HG03571 (cell line): ENCODE measurements around the gene HLA-DQB1.
"Not testable (repeated sequence)": the region's sequence is repeated elsewhere in the genome, so short reads cannot be mapped to it uniquely, and the experiment has no call there.

Experiments
- ATAC-seq: cut with Tn5 transposase; IDR thresholded peaks from one replicate; pipeline ENCODE4 v1.9.1; 2021; ENCODE audit not compliant: unreplicated experiment

The HLA-DQB1 gene

DNA sequence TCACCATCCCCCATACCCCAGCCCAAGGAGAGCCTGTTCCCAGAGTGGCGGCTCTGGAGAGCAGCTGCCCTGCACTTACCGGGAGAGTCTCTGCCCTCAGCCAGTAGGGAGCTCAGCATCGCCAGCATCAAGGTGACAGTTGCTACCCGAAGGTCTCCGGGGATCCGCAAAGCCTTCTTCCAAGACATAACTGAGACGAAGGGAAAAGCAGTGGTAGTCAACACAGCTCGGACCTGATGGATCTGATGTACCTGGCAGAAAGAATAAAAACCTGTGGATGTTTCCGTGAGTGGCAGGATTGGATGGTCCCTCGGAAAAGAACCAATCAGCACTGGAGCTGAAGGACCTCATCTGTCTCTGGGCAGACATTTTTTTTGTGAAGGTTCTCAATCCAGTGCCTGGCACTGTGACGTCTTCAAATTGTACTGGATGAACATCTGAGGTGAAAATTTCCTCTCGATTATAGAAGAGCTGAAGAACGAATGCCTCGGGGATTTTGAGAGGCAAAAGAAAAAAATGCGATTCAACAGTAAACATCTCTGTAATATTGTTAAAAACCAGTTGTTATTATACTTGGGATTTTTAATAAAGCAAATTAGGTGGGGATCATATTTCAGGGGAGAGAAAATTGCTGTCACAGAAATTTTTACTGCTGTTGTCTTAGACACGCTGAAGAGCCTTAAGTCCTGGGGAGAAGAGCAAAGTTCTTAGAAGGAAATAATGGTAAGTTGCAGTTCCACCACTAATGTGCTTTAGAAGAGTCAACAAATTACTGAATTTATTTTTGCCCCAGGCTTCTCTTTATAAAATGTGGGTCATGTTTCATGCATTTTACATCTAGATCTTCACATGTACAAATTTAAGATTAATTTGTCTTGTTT is at the start of gene HLA-DQB1:
TSS of gene HLA-DQB1 (minus strand) at position 238 of the 881 bp plus-strand sequence. CDS start at position 188, 50 bp downstream.
- ATAC-seq: no peak

DNA sequence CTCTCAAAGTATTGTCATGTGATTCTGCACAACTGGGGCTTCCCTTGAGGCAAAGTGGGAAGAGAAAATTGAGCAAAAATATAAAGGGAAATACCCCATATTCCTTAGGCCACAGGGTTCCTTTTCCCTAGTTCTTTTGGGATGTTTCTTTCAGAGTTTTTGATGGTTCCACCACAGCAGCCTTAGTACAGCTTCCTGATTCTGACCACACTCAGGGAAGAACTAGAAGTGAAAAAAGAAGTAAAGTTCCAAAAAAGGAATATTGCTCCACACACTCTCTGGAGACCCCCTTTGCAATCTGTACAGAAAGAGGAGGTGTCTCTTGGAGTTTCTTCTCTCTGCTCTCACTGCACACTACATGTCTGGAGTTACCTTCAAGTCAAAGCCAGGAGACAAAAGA is 46.8 kb upstream of the HLA-DQB1 start:
- ATAC-seq: no peak

GRCh38 chr6:32709625-32710024 is 43.2 kb upstream of the HLA-DQB1 start:
- no peak for ATAC-seq

DNA sequence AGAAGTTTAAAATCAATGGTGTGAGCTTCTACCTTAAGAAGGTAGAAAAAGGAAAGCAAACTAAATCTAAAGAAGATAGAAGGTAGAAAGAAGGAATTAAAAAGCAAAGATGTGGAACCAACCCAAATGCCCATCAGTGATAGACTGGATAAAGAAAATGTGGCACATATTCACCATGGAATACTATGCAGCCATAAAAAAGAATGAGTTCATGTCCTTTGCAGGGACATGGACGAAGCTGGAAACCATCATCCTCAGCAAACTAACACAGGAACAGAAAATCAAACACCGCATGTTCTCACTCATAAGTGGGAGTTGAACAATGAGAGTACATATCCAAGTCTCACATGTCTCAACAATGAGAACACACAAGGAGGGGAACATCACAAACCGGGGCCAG is 38.7 kb upstream of the HLA-DQB1 start:
- not testable (repeated sequence) for ATAC-seq

- no peak for ATAC-seq
These were observed 36.9 kb upstream of the HLA-DQB1 start for GRCh38 chr6:32703347-32703746.

DNA sequence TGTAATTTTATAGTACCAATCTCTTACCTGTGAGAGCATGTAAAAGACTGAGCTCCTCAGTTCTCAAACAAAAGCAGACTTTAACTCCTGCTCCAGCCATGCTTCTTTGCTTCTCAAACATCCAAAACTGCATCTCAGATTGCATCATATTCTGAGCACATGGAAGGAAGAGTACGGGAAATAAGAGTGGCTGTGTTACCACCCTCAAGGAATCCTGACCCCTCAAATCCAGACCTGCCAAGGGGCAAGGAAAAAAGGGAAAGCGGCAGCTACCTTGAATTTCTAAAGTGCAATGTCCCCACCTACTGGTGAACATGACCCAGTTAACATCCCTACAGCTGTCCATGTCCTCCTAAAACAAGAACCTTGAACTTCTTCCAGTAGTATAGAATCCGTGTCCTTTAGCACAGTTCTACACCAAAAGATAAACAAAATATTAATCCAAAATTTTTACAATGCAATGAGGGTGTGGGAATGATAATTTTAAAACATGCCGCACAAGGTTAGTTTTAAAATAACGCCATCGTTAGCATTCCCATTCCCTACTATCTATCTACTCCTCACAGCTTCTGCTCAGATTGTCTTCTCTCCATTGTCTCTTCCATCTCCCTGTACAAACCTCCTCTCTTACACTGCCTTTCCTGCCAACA is 34.1 kb upstream of the HLA-DQB1 start:
- ATAC-seq: no peak

- ATAC-seq: no peak
These were observed 30.6 kb upstream of the HLA-DQB1 start for GRCh38 chr6:32697031-32697430.

DNA sequence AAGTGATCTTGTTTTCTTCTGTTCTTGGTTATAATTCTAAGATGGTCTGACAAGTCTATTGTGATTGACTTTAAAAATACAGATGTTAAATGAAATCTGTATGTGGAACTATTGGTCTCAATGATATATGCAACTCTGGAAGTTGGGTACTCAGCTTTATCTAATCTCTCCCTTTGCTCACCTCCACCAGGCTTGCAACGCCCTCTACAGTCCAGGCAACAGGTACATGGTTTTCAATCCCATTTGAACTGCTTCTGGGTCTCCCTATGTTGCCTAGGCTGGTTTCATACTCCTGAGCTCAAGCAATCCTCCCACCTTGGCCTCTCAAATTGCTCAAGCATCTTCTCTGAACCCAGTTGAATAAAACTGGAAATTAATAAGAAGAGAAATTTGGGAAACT is 25.6 kb upstream of the HLA-DQB1 start:
- ATAC-seq: no peak

- ATAC-seq: no peak
These were observed 23.4 kb upstream of the HLA-DQB1 start for GRCh38 chr6:32689531-32690501.

DNA sequence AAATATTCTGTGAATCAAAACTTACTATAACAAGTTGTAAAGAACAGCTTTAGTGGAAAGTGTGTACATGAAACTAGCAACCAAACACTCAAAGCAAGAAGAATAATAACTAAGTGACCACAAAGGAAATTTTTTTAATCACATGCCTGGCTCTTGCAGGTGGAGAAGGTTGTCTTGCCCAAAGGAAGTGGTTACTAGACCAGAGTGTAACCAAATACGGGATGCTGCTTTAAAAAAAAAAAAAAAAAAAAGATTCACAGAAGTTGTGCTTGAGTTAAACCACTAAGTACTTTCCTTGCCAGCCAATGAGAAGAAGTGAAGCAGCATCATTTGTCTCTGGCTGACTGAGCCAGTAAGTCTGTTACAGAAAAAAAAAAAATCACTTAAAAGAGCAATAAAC is 19.1 kb upstream of the HLA-DQB1 start:
- peak; percentile 64 for ATAC-seq

- no peak for ATAC-seq
These were observed 17.8 kb upstream of the HLA-DQB1 start for GRCh38 chr6:32684246-32684645.

DNA sequence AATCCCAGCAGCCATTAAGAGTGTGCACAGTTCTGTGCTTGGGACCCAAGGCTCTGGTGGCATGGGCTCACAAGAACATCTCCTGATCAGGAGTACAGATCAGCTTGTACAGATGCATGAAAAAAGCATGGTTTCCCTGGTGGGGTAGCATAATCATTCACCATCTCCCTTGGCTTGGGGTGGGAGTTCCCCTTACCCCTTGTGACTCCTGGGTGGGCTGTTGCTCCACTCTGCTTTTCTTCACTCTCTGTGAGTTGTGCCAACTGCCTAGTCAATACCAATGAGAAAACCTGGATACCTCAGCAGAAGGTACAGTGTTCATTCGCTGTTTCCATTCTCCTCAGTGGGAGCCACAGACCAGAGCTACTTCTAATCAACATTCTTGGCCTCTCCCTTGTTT is 13.6 kb upstream of the HLA-DQB1 start:
- ATAC-seq: no peak

DNA sequence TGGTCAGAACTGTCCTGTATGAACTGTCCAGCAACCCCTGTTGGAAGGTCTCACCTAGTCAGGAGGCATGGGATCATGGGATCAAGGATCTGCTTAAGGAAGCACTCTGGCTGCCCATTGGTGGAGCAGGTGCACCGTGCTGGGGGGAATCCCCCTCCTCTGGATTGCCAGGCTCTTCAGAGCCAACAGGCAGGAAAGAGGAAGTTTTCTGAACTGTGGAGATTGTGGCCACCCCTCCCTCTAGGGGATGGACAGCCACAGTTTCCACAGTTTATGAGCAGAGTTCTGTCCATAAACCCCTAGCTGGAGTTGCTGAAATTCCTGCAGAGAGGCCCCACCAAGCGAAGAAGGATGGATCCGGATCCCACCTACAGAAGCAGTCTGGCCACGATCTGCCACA is 13.0 kb upstream of the HLA-DQB1 start:
- ATAC-seq: no peak

- ATAC-seq: not testable (repeated sequence)
These were observed 7.7 kb upstream of the HLA-DQB1 start for GRCh38 chr6:32674123-32674522.

DNA sequence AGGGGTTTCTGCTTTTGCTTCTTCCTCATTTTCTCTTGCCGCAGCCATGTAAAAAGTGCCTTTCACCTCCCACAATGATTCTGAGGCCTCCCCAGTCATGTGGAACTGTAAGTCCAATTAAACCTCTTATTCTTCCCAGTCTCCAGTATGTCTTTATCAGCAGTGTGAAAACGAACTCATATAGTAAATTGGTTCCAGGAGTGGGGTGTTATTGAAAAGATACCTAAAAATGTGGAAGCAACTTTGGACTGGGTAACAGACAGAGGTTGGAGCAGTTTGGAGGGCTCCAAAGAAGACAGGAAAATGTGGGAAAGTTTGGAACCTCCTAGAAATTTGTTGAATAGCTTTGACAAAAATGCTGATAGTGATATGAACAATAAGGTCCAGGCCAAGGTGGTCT is 5.5 kb upstream of the HLA-DQB1 start:
- not testable (repeated sequence) for ATAC-seq

GRCh38 chr6:32669893-32670292 is 3.4 kb upstream of the HLA-DQB1 start:
- no peak for ATAC-seq

DNA sequence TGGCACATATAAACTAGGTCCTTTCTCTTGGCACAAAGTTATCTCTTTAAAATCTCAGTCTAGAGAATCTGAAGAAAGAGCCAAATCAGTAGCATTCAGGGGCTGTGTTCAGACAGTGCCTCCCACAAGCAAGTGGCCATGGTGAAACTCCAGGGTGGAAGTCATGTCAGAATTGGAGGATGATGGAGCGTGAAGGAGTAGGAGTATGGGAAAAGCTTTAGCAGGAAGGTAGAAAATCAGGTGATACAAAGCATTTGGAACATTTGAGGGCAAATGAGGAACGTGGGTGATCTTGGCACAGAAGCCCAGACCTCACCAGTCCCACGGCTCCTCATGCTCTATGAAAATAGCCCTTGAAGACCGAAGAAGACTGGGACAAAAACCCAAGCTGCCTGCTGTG is 2.8 kb upstream of the HLA-DQB1 start:
- no peak for ATAC-seq

DNA sequence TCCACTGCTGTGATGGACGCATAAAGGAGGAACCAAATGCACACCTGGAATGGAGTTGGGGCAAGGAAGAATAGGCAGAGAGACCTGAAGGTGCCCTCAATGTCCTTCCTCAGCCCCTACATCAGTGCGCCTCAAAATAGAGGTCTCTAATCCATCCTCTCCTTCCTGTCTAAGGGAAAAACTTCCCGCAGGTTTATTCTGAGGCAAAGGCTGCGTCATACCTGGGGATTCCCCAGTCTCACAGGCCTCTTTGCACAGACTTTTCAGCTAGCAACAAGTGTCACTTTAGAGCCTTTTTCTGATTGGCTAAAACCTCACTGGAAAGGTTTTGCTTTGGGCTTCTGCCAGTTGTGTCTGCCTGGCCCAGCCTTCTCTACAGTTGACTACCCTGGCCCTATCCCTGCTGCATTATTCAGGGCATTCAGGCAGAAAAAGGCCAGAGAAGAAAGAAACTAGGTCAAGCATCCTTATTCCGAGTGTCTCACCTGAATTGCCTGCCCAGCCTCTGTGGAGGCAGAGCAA is 1.8 kb upstream of the HLA-DQB1 start:
- no peak for ATAC-seq

- no peak for ATAC-seq
These were observed 796 bp downstream of the HLA-DQB1 start for GRCh38 chr6:32665661-32666060.

DNA sequence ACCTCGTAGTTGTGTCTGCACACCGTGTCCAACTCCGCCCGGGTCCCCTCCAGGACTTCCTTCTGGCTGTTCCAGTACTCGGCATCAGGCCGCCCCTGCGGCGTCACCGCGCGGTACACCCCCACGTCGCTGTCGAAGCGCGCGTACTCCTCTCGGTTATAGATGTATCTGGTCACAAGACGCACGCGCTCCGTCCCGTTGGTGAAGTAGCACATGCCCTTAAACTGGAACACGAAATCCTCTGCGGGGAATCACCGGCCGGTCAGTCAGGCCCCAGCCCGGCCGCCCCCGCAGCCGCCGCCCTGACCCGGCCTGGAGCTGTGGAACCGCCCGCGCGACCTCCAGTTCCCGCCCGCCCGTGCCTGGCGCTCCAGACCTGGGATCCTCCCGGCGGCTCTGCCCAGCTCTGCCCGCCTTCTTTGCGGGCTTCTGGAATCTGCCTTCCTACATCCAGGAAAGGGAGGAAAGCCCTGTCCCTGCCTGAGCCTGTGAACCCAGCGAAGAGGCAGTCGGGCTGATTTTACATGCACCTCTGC is 1.6 kb downstream of the HLA-DQB1 start:
- no peak for ATAC-seq

DNA sequence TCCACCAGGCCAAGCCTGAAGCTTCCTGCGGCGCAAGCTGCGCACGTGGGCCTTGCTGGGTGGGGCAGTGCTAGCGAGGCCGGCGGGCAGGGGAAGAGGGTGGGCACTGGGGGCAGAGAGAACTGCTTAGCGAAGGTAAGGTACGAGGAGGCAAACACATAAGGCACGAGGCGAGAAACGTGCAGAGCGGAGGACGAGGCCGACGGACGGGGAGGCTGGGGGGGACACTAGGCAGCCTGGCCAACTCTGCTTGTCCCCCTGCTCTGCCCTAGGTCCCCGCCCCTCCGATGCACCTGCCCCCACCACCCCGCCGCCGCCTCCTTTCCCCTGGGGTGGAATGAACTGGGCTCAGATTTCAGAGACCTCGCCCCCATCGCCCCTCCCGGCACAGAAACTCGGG is 2.1 kb downstream of the HLA-DQB1 start:
- no peak for ATAC-seq
